ENCODE data around the gene RIN3.
A peak's percentile ranks its signal among the peaks of the same experiment; 100 is the strongest.

RIN3 gene

GRCh38 chr14:92558319-92558718 is 44.7 kb downstream of the RIN3 start:
- DNase-seq: no peak

GRCh38 chr14:92559486-92559885 is 45.9 kb downstream of the RIN3 start:
- DNase-seq: no peak

GRCh38 chr14:92560106-92560865 is 46.7 kb downstream of the RIN3 start:
- DNase-seq: no peak

DNA sequence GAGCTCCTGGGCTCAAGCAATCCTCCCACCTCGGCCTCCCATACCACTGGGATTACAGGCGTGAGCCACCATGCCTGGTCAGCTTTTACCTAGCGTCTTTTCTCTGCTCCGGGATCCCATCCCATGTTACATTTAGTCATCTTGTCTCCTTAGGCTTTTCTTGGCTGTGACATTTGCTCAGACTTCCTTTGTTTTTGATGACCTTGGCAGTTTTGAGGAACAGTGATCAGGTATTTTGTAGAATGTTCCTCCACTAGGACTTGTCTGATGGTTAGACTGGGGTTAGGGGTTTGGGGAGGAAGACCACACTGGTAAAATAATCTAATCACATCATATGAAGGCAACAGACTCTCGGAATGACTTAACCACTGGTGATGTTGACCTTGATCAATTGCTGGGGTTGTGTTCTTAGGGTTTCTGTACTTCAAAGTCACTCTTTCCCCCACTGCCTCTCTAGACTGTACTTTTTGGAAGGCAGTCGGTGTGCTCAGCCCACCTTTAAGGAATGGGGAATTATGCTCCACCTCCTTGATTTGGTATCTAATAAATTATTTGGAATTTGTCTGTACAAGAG is 48.4 kb downstream of the RIN3 start:
- DNase-seq: no peak

GRCh38 chr14:92563359-92563758 is 49.8 kb downstream of the RIN3 start:
- no peak for DNase-seq

DNA sequence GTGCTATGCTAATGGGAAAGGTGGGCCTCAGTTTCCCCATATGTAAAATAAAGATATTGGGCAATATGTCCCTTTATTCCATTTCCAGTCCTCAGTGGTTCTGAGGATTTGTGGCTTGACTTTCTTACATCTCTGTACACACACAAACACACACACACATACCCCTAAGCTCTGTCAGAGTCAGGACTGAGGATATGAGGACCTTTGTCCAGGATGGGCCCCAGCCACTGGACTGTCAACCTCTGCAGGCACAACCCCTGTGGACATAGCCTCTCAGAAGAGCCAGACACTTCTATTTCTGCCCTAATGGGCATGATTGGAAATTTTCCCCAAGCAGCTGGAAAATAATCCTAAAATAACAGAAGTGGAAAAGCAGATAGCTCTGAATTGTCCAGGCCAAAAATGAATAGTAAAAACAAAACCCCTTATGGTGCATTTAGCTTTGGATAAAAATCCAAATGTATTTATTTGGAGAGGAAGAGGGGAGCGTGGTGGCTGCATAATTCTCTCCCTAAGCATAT is 50.2 kb downstream of the RIN3 start:
- DNase-seq: no peak

DNA sequence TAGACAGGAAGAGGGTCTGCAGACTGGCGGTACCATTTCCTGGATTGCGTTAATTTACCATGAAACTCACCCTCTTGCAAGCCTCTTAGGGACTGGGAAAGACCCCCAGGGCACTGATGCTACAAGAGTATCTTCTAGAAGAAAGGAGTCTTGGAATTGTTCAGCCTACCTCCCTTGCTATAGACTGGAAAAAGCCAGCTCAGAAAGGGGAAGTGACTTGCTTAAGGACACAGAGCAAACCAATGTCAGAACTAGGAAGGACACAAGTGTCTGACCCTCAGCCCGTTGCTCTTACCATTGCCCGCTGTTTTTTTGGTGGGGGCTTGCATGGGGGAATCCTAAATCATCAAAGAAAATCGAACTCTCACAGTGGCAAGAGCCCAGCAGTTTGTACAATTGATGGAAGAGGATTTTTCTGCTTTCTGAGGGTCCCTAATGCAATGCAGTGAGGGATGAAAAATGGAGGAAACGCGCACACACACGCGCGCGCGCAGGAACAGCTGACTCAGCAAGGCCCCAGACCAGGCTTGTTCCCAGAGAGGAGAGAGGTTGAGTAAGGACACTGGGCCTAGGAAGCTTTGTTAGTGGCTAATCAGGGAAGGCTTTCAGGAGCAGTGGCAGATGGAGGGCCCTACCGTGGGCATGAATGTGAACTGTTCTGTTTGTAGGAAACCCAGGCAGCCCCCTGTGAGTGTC is 50.9 kb downstream of the RIN3 start:
- DNase-seq: no peak

GRCh38 chr14:92565040-92565717 is 51.6 kb downstream of the RIN3 start:
- DNase-seq: no peak

DNA sequence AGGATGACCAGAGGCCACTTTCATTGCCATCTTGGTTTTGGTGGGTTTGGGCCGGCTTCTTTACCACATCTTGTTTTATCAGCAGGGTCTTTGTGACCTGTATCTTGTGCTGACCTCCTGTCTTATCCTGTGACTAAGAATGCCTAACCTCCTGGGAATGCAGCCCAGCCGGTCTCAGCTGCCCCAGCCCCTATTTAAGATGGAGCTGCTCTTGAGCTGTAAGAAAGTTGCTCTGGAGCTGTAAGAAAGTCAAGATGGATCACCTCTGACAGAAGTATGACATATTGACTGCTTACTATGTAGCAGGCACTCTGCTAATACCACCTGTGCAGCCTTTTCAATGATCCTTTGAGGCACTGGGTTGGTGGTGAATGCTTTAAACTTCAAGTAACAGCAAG is 52.1 kb downstream of the RIN3 start:
- DNase-seq: no peak

DNA sequence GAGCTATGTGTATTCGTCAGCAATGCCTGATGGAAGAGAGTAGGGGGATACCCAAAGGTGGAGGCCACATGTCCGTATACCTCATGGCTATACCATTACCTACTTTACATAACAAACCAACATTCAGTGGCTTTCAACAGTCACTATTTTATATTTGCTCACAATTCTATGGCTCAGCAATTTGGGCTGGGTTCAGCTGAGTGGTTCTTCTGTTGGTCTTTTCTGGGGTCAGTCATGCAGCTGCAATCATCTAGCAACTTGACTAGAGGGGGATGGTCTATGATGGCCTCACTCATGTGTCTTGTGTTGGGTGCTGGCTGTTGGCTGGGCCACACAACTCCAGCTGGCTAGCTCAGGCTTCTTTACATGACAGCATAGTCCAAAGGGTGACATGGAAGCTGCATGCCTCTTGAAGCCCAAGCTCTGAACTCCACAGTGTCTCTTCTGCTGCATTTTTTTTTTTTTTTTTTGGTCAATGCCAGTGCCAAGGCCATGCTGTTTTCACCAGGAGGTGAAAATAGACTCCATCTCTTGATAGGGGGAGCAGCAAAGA is 53.7 kb downstream of the RIN3 start:
- DNase-seq: no peak

DNA sequence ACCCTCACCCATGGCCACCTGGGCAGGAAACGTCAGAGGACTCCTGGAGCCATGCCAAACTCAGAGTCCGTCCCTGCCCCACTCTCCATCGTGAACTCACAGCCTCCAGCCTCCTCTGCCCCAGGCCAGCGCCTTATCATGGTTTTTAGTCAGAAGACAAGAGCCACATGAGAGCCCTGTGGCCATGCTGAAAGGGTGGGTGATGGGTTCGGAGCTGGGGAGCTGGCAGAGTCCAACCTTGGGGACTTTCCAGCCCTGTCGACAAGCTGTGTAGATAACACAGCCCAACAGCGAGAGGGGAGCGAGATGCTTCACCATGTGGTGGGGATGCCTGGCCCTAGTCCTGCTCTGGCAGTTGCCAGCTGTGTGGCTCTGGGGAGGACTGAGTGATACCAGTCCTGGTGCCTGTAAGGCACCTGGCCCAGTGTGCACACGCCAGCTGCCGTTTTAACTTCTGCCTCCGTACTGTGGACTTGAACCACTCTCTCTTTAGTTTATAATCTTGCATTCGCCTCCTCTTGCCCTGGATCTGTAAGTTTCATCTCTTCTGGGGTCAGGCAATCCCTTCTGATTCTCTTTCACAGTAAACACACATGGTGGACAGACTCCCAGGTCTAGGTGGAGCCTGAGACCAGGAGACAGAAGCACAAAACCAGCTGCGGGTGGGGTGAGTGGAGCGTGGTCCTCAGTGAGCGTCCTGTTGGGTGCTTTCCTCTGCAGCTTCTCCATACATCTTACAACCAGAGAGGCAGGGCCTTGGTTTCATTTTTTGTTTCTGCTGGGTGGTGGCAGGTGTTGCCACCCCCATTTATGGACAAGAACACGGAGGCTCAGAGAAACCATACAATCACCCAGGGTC is 55.3 kb downstream of the RIN3 start:
- DNase-seq: peak; percentile 10

DNA sequence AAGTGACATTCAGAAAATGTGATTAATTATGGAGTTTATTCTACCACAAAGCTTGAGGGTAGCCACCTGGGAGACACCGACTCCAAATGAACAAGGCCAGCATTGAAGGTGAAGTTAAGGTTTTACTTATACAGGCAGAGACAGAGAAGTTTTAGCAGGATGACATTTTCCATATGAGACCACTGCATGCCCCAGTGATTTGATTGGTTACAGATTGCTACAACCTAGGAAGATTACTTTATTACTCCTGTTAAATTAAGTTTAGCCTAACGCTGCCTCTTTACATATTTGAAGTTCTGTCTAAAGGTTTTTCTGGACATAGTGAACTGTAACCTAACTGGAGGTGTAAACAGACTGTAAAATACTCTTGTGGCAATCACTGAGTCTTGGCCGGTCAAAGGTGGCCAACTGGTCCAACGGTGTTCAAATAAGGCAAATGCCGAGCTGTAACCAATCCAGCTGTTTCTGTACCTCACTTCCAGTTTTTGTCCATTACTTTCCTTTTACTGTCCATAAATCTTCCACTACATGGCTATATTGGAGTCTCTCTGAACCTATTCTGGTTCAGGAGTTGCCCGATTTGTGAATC is 57.2 kb downstream of the RIN3 start:
- no peak for DNase-seq

GRCh38 chr14:92572050-92572449 is 58.5 kb downstream of the RIN3 start:
- no peak for DNase-seq

DNA sequence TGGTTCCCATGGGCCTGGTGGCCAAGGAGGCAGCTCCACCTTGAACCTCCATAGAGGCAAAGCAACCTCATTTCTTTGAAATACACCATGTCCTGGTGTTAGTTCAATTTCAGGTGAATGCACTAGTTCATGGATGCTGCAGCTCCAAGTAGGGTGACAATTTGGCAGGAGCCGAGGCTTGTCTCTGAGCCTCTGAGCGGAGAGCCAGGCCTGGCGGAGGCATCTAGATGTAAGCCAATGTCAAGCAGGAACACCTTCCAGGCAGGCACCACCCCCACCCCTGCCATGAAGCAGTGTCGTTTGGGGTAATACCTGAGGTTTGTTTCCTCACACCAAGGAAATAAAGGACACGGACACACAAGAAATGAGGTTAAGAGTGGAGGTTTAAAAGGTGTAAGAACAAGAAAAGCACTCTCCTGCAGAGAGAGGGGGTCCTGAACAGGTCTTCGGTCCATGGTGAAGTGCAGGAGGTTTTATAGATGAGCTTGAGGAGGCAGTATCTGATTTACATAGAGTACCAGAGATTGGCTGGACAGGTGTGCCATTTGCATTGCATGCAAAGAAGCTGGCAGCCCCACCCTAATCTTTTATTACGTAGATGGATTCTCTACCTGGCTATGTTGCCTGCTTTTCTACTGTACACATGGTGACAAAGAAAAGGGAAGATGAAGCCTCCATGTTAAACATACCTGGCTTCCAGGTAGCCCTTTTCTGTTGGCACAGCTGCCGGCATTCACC is 60.3 kb downstream of the RIN3 start:
- peak; percentile 82 for DNase-seq

GRCh38 chr14:92575061-92575747 is 61.6 kb downstream of the RIN3 start:
- DNase-seq: no peak

DNA sequence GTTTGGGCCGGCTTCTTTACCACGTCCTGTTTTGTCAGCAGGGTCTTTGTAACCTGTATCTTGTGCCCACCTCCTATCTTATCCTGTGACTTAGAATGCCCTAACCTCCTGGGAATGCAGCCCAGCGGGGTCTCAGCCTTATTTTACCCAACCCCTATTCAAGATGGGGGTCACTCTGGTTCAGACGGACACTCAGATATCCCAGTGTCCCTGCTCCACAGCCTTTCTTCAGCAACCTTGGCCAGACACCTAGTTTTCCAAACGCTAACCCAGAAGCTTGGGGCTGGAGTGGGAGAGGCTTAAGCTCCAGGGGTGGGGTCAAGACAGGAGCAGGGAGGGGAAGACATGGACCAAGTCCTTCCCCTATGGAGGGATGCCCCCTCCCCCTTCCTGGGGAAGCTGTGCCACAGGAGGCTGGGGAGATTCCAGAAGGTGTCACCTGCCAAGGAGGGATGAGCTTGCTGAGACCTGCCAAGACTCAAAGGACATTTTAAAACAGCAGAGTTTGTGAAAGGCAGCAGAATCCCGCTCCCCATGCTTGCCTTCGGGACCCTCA is 62.2 kb downstream of the RIN3 start:
- DNase-seq: no peak

- no peak for DNase-seq
Measured at GRCh38 chr14:92577321-92577742, 63.8 kb downstream of the RIN3 start.

- no peak for DNase-seq
Measured at GRCh38 chr14:92578511-92578910, 64.9 kb downstream of the RIN3 start.

DNA sequence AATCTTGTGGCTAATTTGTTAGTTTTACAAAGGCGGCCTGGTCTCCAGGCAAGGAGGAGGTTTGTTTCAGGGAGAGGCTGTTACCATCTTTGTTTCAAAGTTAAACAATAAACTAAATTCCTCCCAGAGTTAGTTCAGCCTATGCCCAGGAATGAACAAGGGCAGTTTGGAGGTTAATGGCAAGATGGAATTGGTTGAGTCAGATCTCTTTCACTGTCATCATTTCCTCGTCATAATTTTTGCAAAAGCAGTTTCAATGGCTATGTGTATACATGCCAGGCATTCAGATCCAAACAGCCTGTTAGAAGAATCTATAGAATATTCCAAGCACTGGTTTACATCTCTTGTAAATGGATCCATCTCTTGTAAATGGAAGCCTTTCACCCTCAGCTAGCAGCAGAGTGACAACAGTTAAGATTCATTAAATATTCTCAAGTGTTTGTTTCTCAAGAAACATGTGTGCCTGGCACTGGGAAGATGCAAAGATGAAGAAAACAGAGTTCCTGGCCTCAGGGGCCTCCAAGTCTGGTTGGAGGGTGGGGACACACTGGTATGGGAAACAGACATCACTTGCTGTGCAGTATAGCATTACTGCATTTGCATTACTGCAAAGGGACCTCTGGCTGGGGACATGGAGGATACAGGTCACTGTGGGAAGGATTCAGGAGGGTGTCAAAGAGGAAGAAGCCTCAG is 65.8 kb downstream of the RIN3 start:
- no peak for DNase-seq

All from NCI-H69 (cell line).